GM12878 (cell line): Measurements from ENCODE around the gene OSTN. TPM values are rescaled to one million over a fixed set of nuclear protein-coding genes. Genes with fewer than 3 reads are reported as not detected.
A peak's percentile ranks its signal among the peaks of the same experiment; 100 is the strongest.

Source experiments
- CBFB ChIP-seq: IDR thresholded peaks from 2 replicates; pipeline ENCODE4 v1.6.1; 2016; ENCODE audit warnings: antibody characterized with exemption, low read depth
- CHD1 ChIP-seq: IDR thresholded peaks from 2 replicates; pipeline ENCODE4 v1.6.1; 2012; ENCODE audit warnings: low read depth, low read length, improper control_type of control experiment
- DPF2 ChIP-seq: fragments of 450-650 bp; IDR thresholded peaks from 2 replicates; pipeline ENCODE4 v1.6.1; 2017; ENCODE audit warnings: mild to moderate bottlenecking
- FOXK2 ChIP-seq: fragments of 450-650 bp; IDR thresholded peaks from 2 replicates; pipeline ENCODE4 v1.6.1; 2017; ENCODE audit warnings: mild to moderate bottlenecking, moderate library complexity
- GATAD2B ChIP-seq: fragments of 450-650 bp; conservative IDR thresholded peaks from 2 replicates; pipeline ENCODE4 v1.6.1; 2017; ENCODE audit warnings: low read depth, mild to moderate bottlenecking, moderate library complexity
- IKZF1 ChIP-seq: fragments of 450-650 bp; conservative IDR thresholded peaks from 2 replicates; pipeline ENCODE4 v1.6.1; 2017; ENCODE audit warnings: antibody characterized with exemption, mild to moderate bottlenecking
- KDM1A ChIP-seq: fragments of 200-600 bp; sonication (generic); IDR thresholded peaks from 2 replicates; pipeline ENCODE4 v1.6.1; 2016; ENCODE audit warnings: borderline replicate concordance
- MEF2B ChIP-seq: fragments of 450-650 bp; IDR thresholded peaks from 2 replicates; pipeline ENCODE4 v1.6.1; 2018; ENCODE audit warnings: mild to moderate bottlenecking, moderate library complexity; ENCODE audit not compliant: partially characterized antibody, poor library complexity, severe bottlenecking
- MXI1 ChIP-seq: fragments of 150-350 bp; IDR thresholded peaks from 2 replicates; pipeline ENCODE4 v1.6.1; 2011; ENCODE audit warnings: low read depth, mild to moderate bottlenecking, inconsistent platforms, low read length, improper control_type of control experiment
- MYB ChIP-seq: fragments of 150-350 bp; IDR thresholded peaks from 2 replicates; pipeline ENCODE4 v1.6.1; 2014; ENCODE audit warnings: mild to moderate bottlenecking, low read depth, low read length, borderline replicate concordance
- MYC ChIP-seq: IDR thresholded peaks from 2 replicates; pipeline ENCODE4 v1.6.1; 2011; ENCODE audit warnings: mild to moderate bottlenecking, low read length, moderate library complexity, inconsistent platforms; ENCODE audit not compliant: insufficient read depth, insufficient replicate concordance, insufficient read length, severe bottlenecking
- NFXL1 ChIP-seq: fragments of 450-650 bp; IDR thresholded peaks from 2 replicates; pipeline ENCODE4 v1.6.1; 2017; ENCODE audit warnings: antibody characterized with exemption, mild to moderate bottlenecking, borderline replicate concordance
- NR2C1 ChIP-seq: fragments of 450-650 bp; IDR thresholded peaks from 2 replicates; pipeline ENCODE4 v1.6.1; 2017; ENCODE audit warnings: antibody characterized with exemption, mild to moderate bottlenecking, moderate library complexity
- NRF1 ChIP-seq: conservative IDR thresholded peaks from 2 replicates; pipeline ENCODE4 v1.6.1; 2011; ENCODE audit warnings: mild to moderate bottlenecking, low read depth, low read length, improper control_type of control experiment
- RB1 ChIP-seq: fragments of 450-650 bp; formaldehyde crosslinking; IDR thresholded peaks from 2 replicates; pipeline ENCODE4 v1.6.1; 2017; ENCODE audit warnings: mild to moderate bottlenecking, borderline replicate concordance
- RUNX3 ChIP-seq: IDR thresholded peaks from 2 replicates; pipeline ENCODE4 v1.6.1; 2012; ENCODE audit warnings: low read length, inconsistent platforms
- SREBF2 ChIP-seq: IDR thresholded peaks from 2 replicates; pipeline ENCODE4 v1.6.1; 2012; ENCODE audit warnings: mild to moderate bottlenecking, low read length
- STAT3 ChIP-seq: IDR thresholded peaks from 2 replicates; pipeline ENCODE4 v1.6.1; 2011; ENCODE audit warnings: low read depth, low read length, improper control_type of control experiment
- SUPT20H ChIP-seq: IDR thresholded peaks from 2 replicates; pipeline ENCODE4 v1.6.1; 2011; ENCODE audit warnings: low read depth, mild to moderate bottlenecking, low read length, moderate library complexity, borderline replicate concordance; ENCODE audit not compliant: control insufficient read depth
- TAF1 ChIP-seq: IDR thresholded peaks from 2 replicates; pipeline ENCODE4 v1.6.1; 2011; ENCODE audit warnings: mild to moderate bottlenecking, low read depth, low read length, borderline replicate concordance
- WRNIP1 ChIP-seq: IDR thresholded peaks from 2 replicates; pipeline ENCODE4 v1.6.1; 2011; ENCODE audit warnings: low read depth, low read length, improper control_type of control experiment, borderline replicate concordance
- ZNF274 ChIP-seq: IDR thresholded peaks from one replicate; pipeline ENCODE4 v1.8.0; 2011; ENCODE audit not compliant: insufficient read length, insufficient read depth
- ZZZ3 ChIP-seq: IDR thresholded peaks from 2 replicates; pipeline ENCODE4 v1.6.1; 2011; ENCODE audit warnings: low read depth; ENCODE audit not compliant: control insufficient read depth, insufficient read length
- polyA plus RNA-seq, 11 experiments: library from polyadenylated mRNA; depleted of rRNA in 4 of 11; unstranded in 6 of 11; stranded (reverse) in 5 of 11; fragments of >200 nt; fragmentation: Nextera tagmentation in 4 of 11; fragmentation: Illumina TruSeq in 1 of 11; extraction: Ambion mirVana in 4 of 11; extraction: Trizol in 1 of 11; gene quantifications; 1 replicate in 1 of 11; 2 replicates in 10 of 11; pipeline versions ENCODE4 v1.2.1 to v1.2.3, GENCODE V29; 2011 to 2016; ENCODE audit warnings: inconsistent platforms in 2 of 11, missing spikeins in 2 of 11, low read depth in 1 of 11
- total RNA-seq, 4 experiments: library from RNA; depleted of rRNA in 3 of 4; stranded (reverse); fragments of >200 nt in 3 of 4; fragmentation: Illumina TruSeq in 1 of 4; extraction: Trizol in 1 of 4; gene quantifications; 2 replicates each; pipeline versions ENCODE4 v1.2.1 to v1.2.3, GENCODE V29; 2013 to 2021
- TF ChIP-seq, protein P1 (sequence below): fragments of 150-350 bp; IDR thresholded peaks from 2 replicates; pipeline ENCODE4 v1.6.1; 2014; ENCODE audit warnings: mild to moderate bottlenecking, low read depth, low read length
- TF ChIP-seq, protein P2 (sequence below): fragments of 450-650 bp; IDR thresholded peaks from 2 replicates; pipeline ENCODE4 v1.6.1; 2017; ENCODE audit warnings: low read depth, mild to moderate bottlenecking, moderate library complexity
- TF ChIP-seq, protein P3 (sequence below): IDR thresholded peaks from 2 replicates; pipeline ENCODE4 v1.6.1; 2012; ENCODE audit warnings: low read depth, low read length, improper control_type of control experiment
- TF ChIP-seq, protein P4 (sequence below): fragments of 450-650 bp; IDR thresholded peaks from 2 replicates; pipeline ENCODE4 v1.6.1; 2016; ENCODE audit warnings: mild to moderate bottlenecking

OSTN gene
- total and polyA plus RNA-seq, 10 of the 15 experiments (the other 5 are each of a cell fraction or from before 2014, with no cell fraction given): 0.04 to 0.27 (median 0.06) TPM; not detected in 6

DNA sequence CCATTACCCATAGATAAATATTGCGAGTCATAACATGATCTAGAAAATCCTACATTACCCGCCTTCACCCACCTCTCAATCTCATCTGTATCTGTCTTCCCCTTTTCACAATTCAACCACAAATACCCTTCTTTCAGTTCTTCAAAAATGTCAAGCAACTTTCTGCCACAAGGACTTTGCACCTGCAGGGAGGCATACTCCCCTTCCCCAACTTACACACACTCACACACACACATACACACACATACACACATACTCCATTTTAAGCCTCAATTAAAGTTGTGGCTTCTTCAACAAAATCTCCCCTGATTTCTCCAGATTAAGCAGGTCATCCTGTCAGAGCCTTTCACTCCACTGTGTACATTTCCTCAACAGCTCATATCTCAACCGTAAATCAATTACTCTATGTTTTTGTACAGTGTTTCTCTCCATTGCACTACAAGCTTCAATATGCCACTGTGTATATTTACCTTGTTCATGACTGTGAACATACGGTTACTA lies 97.0 kb downstream of the OSTN start (continued):
- no peak; the same call in 1 of the 2 replicates for TF ChIP-seq MXI1
- no peak for TF ChIP-seq FOXK2
- TF ChIP-seq RUNX3: peak; percentile 99
- TF ChIP-seq ZNF274: no peak
- no peak for TF ChIP-seq KDM1A
- TF ChIP-seq, protein P1, sequence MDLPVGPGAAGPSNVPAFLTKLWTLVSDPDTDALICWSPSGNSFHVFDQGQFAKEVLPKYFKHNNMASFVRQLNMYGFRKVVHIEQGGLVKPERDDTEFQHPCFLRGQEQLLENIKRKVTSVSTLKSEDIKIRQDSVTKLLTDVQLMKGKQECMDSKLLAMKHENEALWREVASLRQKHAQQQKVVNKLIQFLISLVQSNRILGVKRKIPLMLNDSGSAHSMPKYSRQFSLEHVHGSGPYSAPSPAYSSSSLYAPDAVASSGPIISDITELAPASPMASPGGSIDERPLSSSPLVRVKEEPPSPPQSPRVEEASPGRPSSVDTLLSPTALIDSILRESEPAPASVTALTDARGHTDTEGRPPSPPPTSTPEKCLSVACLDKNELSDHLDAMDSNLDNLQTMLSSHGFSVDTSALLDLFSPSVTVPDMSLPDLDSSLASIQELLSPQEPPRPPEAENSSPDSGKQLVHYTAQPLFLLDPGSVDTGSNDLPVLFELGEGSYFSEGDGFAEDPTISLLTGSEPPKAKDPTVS: 0 out of 2 replicates have a peak, but pooled peaks have one; percentile 55
- TF ChIP-seq SUPT20H: no peak
- TF ChIP-seq, protein P2, sequence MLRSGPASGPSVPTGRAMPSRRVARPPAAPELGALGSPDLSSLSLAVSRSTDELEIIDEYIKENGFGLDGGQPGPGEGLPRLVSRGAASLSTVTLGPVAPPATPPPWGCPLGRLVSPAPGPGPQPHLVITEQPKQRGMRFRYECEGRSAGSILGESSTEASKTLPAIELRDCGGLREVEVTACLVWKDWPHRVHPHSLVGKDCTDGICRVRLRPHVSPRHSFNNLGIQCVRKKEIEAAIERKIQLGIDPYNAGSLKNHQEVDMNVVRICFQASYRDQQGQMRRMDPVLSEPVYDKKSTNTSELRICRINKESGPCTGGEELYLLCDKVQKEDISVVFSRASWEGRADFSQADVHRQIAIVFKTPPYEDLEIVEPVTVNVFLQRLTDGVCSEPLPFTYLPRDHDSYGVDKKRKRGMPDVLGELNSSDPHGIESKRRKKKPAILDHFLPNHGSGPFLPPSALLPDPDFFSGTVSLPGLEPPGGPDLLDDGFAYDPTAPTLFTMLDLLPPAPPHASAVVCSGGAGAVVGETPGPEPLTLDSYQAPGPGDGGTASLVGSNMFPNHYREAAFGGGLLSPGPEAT: peak; percentile 99
- TF ChIP-seq SREBF2: no peak
- peak; percentile 97 for TF ChIP-seq GATAD2B
- no peak for TF ChIP-seq NRF1
- TF ChIP-seq IKZF1: peak; percentile 98
- peak; percentile 90; the same call in 1 of the 2 replicates for TF ChIP-seq STAT3
- peak; percentile 91 for TF ChIP-seq MEF2B
- no peak; the same call in 1 of the 2 replicates for TF ChIP-seq WRNIP1
- TF ChIP-seq, protein P3, sequence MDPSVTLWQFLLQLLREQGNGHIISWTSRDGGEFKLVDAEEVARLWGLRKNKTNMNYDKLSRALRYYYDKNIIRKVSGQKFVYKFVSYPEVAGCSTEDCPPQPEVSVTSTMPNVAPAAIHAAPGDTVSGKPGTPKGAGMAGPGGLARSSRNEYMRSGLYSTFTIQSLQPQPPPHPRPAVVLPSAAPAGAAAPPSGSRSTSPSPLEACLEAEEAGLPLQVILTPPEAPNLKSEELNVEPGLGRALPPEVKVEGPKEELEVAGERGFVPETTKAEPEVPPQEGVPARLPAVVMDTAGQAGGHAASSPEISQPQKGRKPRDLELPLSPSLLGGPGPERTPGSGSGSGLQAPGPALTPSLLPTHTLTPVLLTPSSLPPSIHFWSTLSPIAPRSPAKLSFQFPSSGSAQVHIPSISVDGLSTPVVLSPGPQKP: no peak
- TF ChIP-seq MYB: peak; percentile 76
- no peak for TF ChIP-seq MYC
- no peak for TF ChIP-seq ZZZ3
- TF ChIP-seq RB1: peak; percentile 59; the same call in 1 of the 2 replicates
- TF ChIP-seq NFXL1: no peak
- TF ChIP-seq CHD1: no peak
- TF ChIP-seq, protein P4, sequence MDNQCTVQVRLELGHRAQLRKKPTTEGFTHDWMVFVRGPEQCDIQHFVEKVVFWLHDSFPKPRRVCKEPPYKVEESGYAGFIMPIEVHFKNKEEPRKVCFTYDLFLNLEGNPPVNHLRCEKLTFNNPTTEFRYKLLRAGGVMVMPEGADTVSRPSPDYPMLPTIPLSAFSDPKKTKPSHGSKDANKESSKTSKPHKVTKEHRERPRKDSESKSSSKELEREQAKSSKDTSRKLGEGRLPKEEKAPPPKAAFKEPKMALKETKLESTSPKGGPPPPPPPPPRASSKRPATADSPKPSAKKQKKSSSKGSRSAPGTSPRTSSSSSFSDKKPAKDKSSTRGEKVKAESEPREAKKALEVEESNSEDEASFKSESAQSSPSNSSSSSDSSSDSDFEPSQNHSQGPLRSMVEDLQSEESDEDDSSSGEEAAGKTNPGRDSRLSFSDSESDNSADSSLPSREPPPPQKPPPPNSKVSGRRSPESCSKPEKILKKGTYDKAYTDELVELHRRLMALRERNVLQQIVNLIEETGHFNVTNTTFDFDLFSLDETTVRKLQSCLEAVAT: peak; percentile 98
- TF ChIP-seq DPF2: peak; percentile 100
- no peak for TF ChIP-seq NR2C1
- TF ChIP-seq CBFB: peak; percentile 91
- no peak for TF ChIP-seq TAF1
